Measurements from ENCODE around the gene GCAT.

DNA sequence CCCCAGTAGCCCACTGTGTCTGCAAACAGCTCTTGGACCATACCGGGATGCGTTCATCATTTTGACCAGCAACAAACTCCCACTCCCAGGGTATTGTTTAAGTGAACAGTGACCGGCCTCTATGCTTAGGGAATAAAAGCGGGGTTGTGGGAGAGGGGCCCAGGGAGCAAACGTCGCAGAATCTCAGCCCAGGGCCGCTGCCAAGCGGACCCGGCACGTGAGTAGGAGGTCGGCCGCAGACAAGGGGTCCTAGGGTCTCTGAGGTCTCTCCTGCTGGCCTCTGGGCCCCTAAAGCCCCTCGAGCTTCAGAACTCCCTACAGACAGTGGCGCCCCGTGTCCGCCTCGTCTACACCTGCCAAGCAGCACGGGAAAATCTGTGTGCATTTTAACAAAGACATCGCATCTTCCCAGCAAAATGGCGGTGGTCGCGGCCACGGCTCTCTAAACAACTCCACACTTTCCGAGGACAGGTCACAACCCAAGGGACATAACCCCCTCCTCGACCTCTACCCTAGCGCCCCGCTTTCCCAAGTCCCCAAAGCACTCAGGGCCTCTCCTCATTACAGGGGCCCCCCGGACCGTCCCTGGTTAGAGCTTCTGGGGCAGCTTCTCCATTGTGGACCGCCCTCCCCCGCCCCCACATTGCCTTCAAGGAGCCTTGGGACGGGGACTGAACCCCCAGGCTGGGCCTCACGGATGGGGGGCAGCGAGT, 3.9 kb upstream of the GCAT start:
- TF ChIP-seq, protein P1, sequence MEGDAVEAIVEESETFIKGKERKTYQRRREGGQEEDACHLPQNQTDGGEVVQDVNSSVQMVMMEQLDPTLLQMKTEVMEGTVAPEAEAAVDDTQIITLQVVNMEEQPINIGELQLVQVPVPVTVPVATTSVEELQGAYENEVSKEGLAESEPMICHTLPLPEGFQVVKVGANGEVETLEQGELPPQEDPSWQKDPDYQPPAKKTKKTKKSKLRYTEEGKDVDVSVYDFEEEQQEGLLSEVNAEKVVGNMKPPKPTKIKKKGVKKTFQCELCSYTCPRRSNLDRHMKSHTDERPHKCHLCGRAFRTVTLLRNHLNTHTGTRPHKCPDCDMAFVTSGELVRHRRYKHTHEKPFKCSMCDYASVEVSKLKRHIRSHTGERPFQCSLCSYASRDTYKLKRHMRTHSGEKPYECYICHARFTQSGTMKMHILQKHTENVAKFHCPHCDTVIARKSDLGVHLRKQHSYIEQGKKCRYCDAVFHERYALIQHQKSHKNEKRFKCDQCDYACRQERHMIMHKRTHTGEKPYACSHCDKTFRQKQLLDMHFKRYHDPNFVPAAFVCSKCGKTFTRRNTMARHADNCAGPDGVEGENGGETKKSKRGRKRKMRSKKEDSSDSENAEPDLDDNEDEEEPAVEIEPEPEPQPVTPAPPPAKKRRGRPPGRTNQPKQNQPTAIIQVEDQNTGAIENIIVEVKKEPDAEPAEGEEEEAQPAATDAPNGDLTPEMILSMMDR (conservative IDR thresholded peaks at IDR 0.05) = no peak
- TF ChIP-seq EZH2 (IDR thresholded peaks at IDR 0.05; ENCODE audit: low read depth) = no peak

All from PC-9 (cell line).